ENCODE data around the gene NUDT4. TPM values are rescaled to one million over a fixed set of nuclear protein-coding genes. Genes with fewer than 3 reads are reported as not detected.
A peak's percentile ranks its signal among the peaks of the same experiment; 100 is the strongest.

Gene NUDT4
- polyA plus RNA-seq, 2 of the 4 experiments (the other 2 are of a cell fraction) = 19.6 to 41.0 TPM

- no peaks in the 10 kb centered on the region for H3K4me1 ChIP-seq
- FAIRE-seq (no peak), DNase-seq (ENCODE audit: low read depth in 1 of 2, low spot score in 1 of 2) (no peak), ATAC-seq (no peak)
- ChIA-PET POLR2A (interaction anchor here (1.4 kb wide), 1 partner anchor 11 kb away, joined by 4 read pairs; no protein-coding TSS in a partner anchor), CTCF (no interaction called here)
- TF ChIP-seq RARB (CRISPR knock-in tag; IDR thresholded peaks at IDR 0.05) (no peak), MAFK (IDR thresholded peaks at IDR 0.05; ENCODE audit: partially characterized antibody) (no peak)
- H3K4me2 ChIP-seq = no peak overlapping the region
- H3K27ac ChIP-seq = no peak overlapping the region
- 75% methylated on average over 7 of the region's 7 CpGs for WGBS (ENCODE audit: missing lambda C conversion rate)
- H3K9me3 ChIP-seq = no peaks in the 10 kb centered on the region
- no peak overlapping the region for H3K4me3 ChIP-seq
These were observed 11.9 kb upstream of the NUDT4 start for GRCh38 chr12:93365616-93366405.

- no peaks in the 10 kb centered on the region for H3K9me3 ChIP-seq
- no peak for DNase-seq (ENCODE audit: low read depth in 1 of 2, low spot score in 1 of 2)
- no peak overlapping the region for H3K4me3 ChIP-seq
- no peak for ATAC-seq
- H3K4me2 ChIP-seq = no peak overlapping the region
- H3K4me1 ChIP-seq = no peaks in the 10 kb centered on the region
- CTCF ChIA-PET = no interaction called here
- H3K27ac ChIP-seq = no peak overlapping the region
- 82% methylated on average over 4 of the region's 4 CpGs for WGBS (ENCODE audit: missing lambda C conversion rate)
- POLR2A ChIA-PET = interaction anchor here (1.4 kb wide), 1 partner anchor 10 kb away, joined by 4 read pairs; no protein-coding TSS in a partner anchor
- no peak for TF ChIP-seq FOSB (CRISPR knock-in tag; IDR thresholded peaks at IDR 0.05)
- no peak for TF ChIP-seq POLR2A (IDR thresholded peaks at IDR 0.05; ENCODE audit: low read length)
- no peak for TF ChIP-seq BHLHE40 (IDR thresholded peaks at IDR 0.05; ENCODE audit: low read depth, low read length)
- no peak for TF ChIP-seq RAD21 (conservative IDR thresholded peaks at IDR 0.05 in 1 of 2, IDR thresholded peaks at IDR 0.05 in 1 of 2)
- no peak for TF ChIP-seq JUN (IDR thresholded peaks at IDR 0.05)
- no peak for TF ChIP-seq FOSL2 (IDR thresholded peaks at IDR 0.05)
- TF ChIP-seq FOSL2 (CRISPR knock-in tag; IDR thresholded peaks at IDR 0.05) = no peak
- no peak for TF ChIP-seq KDM5A (IDR thresholded peaks at IDR 0.05)
- FAIRE-seq = no peak
These were observed 11.3 kb upstream of the NUDT4 start for GRCh38 chr12:93366422-93366821.

GRCh38 chr12:93368766-93369165 lies 9.0 kb upstream of the NUDT4 start:
- Histone ChIP-seq H3K4me3 (no peak overlapping the region), H3K9me3 (no peaks in the 10 kb centered on the region), H3K4me2 (no peak overlapping the region), H3K4me1 (peaks cover 10% of the 10 kb centered on the region; the same call in 2 of the 3 replicates), H3K27ac (no peak overlapping the region)
- TF ChIP-seq TP53 (CRISPR knock-in tag; IDR thresholded peaks at IDR 0.05) = no peak
- TF ChIP-seq MAFK (IDR thresholded peaks at IDR 0.05; ENCODE audit: partially characterized antibody) = no peak
- ATAC-seq (no peak), DNase-seq (ENCODE audit: low read depth in 1 of 2, low spot score in 1 of 2) (no peak), FAIRE-seq (no peak)
- CTCF ChIA-PET = interaction anchor here (1.5 kb wide), 1 partner anchor 8 kb away, joined by 4 read pairs; no protein-coding TSS in a partner anchor
- WGBS (ENCODE audit: missing lambda C conversion rate) = 94% methylated on average over 3 of the region's 3 CpGs
- POLR2A ChIA-PET = no interaction called here

- DNase-seq (ENCODE audit: low read depth in 1 of 2, low spot score in 1 of 2) = no peak
- no peak for ATAC-seq
- Histone ChIP-seq H3K9me3 (no peaks in the 10 kb centered on the region), H3K4me1 (peaks cover 18% of the 10 kb centered on the region; the same call in 2 of the 3 replicates), H3K27ac (no peak overlapping the region), H3K4me2 (no peak overlapping the region), H3K4me3 (no peak overlapping the region)
- no peak for FAIRE-seq
- CTCF ChIA-PET = interaction anchor here (0.6 to 1.2 kb wide), 3 partner anchors 9 to 383 kb away, joined by 3 read pairs; no protein-coding TSS in a partner anchor
- TF ChIP-seq ZC3H11A (IDR thresholded peaks at IDR 0.05) (peak; percentile 87), RARB (CRISPR knock-in tag; IDR thresholded peaks at IDR 0.05) (no peak)
- POLR2A ChIA-PET = no interaction called here
These were observed 8.2 kb upstream of the NUDT4 start for GRCh38 chr12:93369505-93369904.

GRCh38 chr12:93370947-93371346 lies 6.8 kb upstream of the NUDT4 start:
- ChIA-PET POLR2A (no interaction called here), CTCF (interaction anchor here (0.6 kb wide), 1 partner anchor 25 kb away, joined by 3 read pairs; no protein-coding TSS in a partner anchor)
- WGBS (ENCODE audit: missing lambda C conversion rate) = 92% methylated on average over 6 of the region's 6 CpGs
- Histone ChIP-seq H3K27ac (no peak overlapping the region), H3K9me3 (no peaks in the 10 kb centered on the region), H3K4me3 (no peak overlapping the region), H3K4me1 (peaks cover 18% of the 10 kb centered on the region; the same call in 2 of the 3 replicates), H3K4me2 (no peak overlapping the region)
- DNase-seq (ENCODE audit: low read depth in 1 of 2, low spot score in 1 of 2) = no peak
- TF ChIP-seq MAX (IDR thresholded peaks at IDR 0.05) (no peak), KDM5A (IDR thresholded peaks at IDR 0.05) (no peak), EP300 (IDR thresholded peaks at IDR 0.05) (no peak), HEYL (CRISPR knock-in tag; IDR thresholded peaks at IDR 0.05) (no peak), HOXA7 (CRISPR knock-in tag; IDR thresholded peaks at IDR 0.05) (no peak), CHD2 (IDR thresholded peaks at IDR 0.05; ENCODE audit: low read length, partially characterized antibody) (no peak), PHF8 (IDR thresholded peaks at IDR 0.05; ENCODE audit: borderline replicate concordance, low read depth) (no peak), NPAS2 (CRISPR knock-in tag; IDR thresholded peaks at IDR 0.05; ENCODE audit: borderline replicate concordance) (no peak), NR3C1 (IDR thresholded peaks at IDR 0.05) (no peak), HMGXB4 (CRISPR knock-in tag; IDR thresholded peaks at IDR 0.05; ENCODE audit: borderline replicate concordance) (no peak), E2F6 (IDR thresholded peaks at IDR 0.05; ENCODE audit: borderline replicate concordance, low read depth) (no peak), RARB (CRISPR knock-in tag; IDR thresholded peaks at IDR 0.05) (no peak), BHLHE40 (IDR thresholded peaks at IDR 0.05; ENCODE audit: low read depth, low read length) (no peak), ESRRA (IDR thresholded peaks at IDR 0.05; ENCODE audit: borderline replicate concordance, low read length) (no peak)
- ATAC-seq = no peak
- FAIRE-seq = no peak
